Activated T-helper 17 cell treated with anti-CD3 and anti-CD28 coated beads, Interleukin-2, amount 50 U/mL, for 72 hours (primary cell): ENCODE data around the gene MDM4. TPM values are rescaled to one million over a fixed set of nuclear protein-coding genes. Genes with fewer than 3 reads are reported as not detected.

ENCODE experiments used
- ATAC-seq: fragments of 150-1000 bp; cut with Tn5 transposase; replicated peaks from 2 replicates; pipeline ENCODE4 v1.10.0; 2021; ENCODE audit warnings: mild to moderate bottlenecking, moderate library complexity
- H3K27ac Mint-ChIP-seq: one replicate; pipeline ENCODE4 v1.8.0; 2022; ENCODE audit warnings: mixed read lengths
- H3K27me3 Mint-ChIP-seq: one replicate; pipeline ENCODE4 v1.8.0; 2022; ENCODE audit warnings: mixed read lengths
- H3K36me3 Mint-ChIP-seq: one replicate; pipeline ENCODE4 v1.8.0; 2022; ENCODE audit warnings: low read depth, mild to moderate bottlenecking, mixed read lengths
- H3K4me1 Mint-ChIP-seq: one replicate; pipeline ENCODE4 v1.8.0; 2022; ENCODE audit warnings: mixed read lengths
- H3K4me3 Mint-ChIP-seq: one replicate; pipeline ENCODE4 v1.8.0; 2022; ENCODE audit warnings: mild to moderate bottlenecking, mixed read lengths
- H3K9me3 Mint-ChIP-seq: one replicate; pipeline ENCODE4 v1.8.0; 2022; ENCODE audit warnings: mixed read lengths
- total RNA-seq, 2 donors: library from RNA; stranded (reverse); gene quantifications; one replicate each; pipeline ENCODE4 v1.2.3, GENCODE V29; 2022

Gene MDM4
- total RNA-seq, 2 donors from 2014 or later: 71.3 to 130 TPM

DNA sequence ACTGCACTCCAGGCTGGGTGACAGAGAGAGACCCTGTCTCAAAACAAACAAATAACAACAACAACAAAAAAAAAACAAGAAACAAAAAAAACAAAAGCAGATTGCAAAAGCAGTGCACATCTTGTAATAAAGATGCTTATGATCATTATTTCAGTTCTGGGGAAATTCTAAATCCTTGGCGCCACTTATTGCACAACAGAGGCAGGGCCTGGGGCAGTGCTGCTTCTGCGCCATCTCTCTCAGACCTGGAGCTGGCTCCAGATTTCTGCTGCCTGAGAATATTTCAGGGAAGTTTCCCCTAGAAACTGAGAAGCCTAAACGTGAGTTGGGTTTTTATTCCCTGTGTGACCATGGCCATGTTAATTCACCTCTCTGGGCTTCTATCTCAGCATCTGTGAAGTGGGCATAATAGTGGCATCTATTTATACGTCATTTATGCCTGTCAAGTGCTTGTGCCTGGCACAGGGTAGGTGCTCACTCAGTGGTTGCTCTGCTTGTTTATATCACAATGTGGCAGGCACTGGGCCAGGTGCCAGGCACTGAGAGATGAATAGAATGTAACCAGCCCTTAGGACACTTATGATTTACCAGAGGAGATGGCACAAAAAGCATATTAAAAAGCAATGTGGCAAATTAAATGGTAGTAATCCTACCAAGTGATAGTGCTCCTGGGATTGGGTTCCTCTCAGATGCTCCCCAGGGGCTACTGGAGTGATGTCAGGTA, 67.9 kb downstream of the MDM4 start:
- no peaks in the 10 kb centered on the region for H3K36me3 Mint-ChIP-seq
- H3K27me3 Mint-ChIP-seq: no peaks in the 10 kb centered on the region
- H3K27ac Mint-ChIP-seq: no peak overlapping the region
- no peaks in the 10 kb centered on the region for H3K9me3 Mint-ChIP-seq
- H3K4me1 Mint-ChIP-seq: peaks cover 11% of the 10 kb centered on the region
- peak overlapping the region; percentile 36 for H3K4me3 Mint-ChIP-seq
- no peak for ATAC-seq

DNA sequence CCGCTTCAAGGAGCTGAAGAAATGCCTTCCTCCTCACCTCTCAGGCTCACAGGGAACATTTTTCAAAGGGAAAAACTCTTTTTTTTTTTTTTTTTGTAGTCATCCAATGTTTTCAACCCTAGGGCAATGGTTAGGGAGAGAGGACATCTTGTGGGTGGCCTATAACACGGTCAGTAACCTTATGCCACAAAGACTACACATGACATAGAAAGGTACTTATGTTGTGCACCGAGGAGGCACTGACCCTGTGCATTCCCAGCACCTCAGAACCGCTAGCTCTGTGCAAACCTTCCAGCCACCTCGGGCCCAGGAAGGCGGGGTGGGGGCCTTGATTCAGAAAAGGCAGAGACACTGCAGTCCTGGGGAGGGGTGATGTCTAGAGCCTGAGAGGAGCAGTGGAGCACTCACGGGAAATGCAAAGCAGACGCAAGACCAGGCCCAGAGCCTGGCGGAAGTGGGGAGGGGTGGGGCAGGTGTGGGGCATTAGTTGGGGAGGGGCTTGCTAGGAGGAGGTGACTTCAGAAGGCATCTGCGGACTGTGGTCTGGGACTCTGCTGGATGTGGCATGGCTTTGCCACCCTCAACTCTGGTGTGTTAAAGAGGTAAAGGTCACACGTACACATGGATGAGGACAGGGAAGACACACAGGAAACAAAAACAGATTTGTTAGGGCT, 68.6 kb downstream of the MDM4 start:
- peak; percentile 78 for ATAC-seq
- no peaks in the 10 kb centered on the region for H3K36me3 Mint-ChIP-seq
- peak overlapping the region; percentile 36 for H3K4me3 Mint-ChIP-seq
- no peak overlapping the region for H3K27ac Mint-ChIP-seq
- H3K27me3 Mint-ChIP-seq: no peaks in the 10 kb centered on the region
- no peaks in the 10 kb centered on the region for H3K9me3 Mint-ChIP-seq
- H3K4me1 Mint-ChIP-seq: peaks cover 6% of the 10 kb centered on the region

DNA sequence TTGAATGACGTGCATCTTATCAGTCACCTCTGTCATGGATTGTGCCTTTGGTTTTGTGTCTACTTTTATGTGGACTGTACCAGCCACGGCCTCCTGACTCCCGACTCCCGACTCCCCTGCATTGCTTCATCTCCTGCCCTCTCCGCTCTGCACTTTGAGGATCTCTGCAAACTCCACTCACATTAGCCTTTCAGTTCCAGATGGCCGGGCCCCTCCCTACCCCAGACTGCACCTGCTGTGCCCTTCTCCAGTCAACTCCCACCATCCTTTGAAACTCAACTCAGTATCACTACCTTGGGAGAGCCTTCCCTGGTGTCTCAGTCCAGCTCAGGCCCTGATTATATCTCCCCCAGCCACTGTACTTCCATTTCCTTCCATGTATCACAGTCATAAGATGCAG, 71.4 kb downstream of the MDM4 start:
- Mint-ChIP-seq H3K9me3 (no peaks in the 10 kb centered on the region), H3K4me1 (no peaks in the 10 kb centered on the region), H3K4me3 (no peak overlapping the region), H3K27me3 (no peaks in the 10 kb centered on the region), H3K27ac (no peak overlapping the region), H3K36me3 (no peaks in the 10 kb centered on the region)
- ATAC-seq: no peak

DNA sequence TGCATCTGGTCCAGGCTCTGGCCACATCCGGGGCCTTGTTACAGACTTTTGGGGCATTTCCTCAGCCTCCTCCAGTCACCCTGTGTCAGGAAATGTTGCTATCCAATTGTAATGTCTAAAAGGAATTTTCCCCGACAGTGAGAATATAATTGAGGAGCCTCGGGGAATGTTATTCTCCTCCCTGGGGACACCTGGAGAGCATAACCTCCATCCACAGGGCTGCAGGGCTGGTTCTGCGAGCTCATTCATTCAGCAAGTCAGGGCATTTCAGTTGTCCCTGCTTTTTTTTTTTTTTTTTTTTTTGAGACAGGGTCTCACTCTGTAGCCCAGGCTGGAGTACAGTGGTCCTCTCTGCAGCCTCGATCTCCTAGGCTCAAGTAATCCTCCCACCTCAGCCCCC, 72.6 kb downstream of the MDM4 start:
- no peaks in the 10 kb centered on the region for H3K36me3 Mint-ChIP-seq
- H3K9me3 Mint-ChIP-seq: no peaks in the 10 kb centered on the region
- no peaks in the 10 kb centered on the region for H3K27me3 Mint-ChIP-seq
- H3K4me1 Mint-ChIP-seq: no peaks in the 10 kb centered on the region
- no peak for ATAC-seq
- no peak overlapping the region for H3K27ac Mint-ChIP-seq
- no peak overlapping the region for H3K4me3 Mint-ChIP-seq

DNA sequence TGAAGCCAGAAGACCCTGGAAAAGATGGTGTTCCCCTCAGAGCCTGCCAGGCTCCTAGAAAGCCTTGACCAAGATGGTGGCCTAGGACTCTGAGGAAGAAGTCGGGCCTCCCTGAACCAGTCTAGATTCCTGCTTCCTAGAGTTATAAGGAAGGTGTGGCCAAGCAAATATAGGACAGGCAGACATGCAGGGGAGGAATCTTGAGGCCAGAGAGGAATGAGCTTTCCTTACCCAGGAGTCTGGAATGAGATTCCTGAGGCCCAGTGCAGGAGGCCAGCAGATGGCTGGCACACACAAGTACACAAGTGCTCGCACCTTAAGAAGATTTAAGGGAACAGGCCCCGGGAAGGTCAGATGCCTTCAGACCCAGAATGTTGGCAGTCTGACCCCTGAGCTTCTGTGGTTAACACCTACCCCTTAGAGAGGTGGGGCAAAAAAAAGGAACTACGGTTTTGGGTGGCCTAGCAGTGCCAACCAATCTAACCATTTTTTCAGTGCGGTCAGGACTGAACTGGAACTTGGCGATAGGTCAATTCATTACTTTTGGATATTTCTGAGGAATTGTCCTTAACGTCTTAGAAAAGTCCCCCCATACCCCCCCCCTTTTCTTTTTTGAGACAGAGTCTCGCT, 73.3 kb downstream of the MDM4 start:
- Mint-ChIP-seq H3K9me3 (no peaks in the 10 kb centered on the region), H3K27ac (no peak overlapping the region), H3K36me3 (no peaks in the 10 kb centered on the region), H3K27me3 (no peaks in the 10 kb centered on the region), H3K4me1 (no peaks in the 10 kb centered on the region), H3K4me3 (no peak overlapping the region)
- ATAC-seq: no peak

DNA sequence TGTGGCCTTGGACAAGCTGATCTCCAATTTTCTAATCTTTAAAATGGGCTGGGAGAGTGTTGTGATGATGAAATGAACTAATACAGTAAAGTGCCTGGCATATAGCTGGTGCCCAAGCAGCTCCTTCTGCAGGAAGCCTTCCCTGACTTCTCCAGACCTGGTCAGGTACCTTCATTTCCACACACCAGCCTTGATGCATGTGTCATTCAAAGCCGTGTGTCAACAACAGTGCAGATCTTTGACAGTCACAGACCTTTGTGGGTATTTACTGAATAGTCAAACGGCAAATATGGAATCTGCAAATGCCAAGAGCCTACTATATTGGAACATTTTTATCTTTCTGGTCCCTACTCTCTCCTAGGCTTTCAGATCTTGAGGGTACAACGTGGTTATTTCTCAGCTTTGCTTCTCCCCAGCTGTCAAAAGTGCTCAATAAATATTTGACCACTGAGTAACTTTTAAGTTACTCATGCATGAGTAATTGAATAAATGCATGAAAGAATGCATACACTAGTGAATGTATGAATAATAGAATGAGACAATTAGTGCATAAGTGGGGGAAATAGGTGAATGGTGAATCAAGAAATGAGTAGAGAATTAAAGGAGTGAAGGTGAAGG, 75.4 kb downstream of the MDM4 start:
- no peaks in the 10 kb centered on the region for H3K9me3 Mint-ChIP-seq
- no peak overlapping the region for H3K4me3 Mint-ChIP-seq
- no peak overlapping the region for H3K27ac Mint-ChIP-seq
- ATAC-seq: no peak
- H3K36me3 Mint-ChIP-seq: no peaks in the 10 kb centered on the region
- no peaks in the 10 kb centered on the region for H3K4me1 Mint-ChIP-seq
- no peaks in the 10 kb centered on the region for H3K27me3 Mint-ChIP-seq

DNA sequence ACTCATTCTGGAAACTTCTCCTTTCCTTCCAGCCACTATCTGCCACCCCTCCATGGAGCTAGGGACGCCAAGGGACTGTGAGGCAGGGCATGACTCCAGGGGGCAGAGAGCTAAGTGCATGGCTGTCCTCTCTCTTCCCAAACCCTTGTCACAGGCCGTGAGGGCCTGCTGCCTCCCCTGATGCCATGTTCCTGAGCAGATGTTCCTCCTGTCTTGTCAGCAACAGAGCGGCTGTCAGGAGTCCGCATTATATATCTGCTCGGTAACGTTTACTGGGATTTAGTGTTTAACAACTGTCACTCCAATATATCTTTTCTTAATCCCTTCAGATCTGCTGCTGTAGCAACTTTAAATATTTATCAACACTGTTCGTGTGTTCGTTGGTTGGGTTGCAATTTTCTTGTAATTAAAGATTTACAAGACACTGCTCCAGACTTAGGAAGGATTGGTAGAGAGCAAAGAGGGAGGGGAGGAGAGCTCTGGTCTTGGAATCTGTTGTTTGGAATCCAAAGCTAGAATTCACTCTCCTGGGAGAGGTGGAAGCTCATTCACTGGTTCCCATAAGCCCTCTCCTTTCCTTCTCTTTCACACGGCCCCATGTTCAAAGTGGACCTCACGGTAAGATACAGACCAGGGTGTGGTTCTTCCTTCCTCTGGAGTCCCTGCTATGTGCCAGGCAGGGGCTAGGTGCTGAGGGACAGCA, 76.2 kb downstream of the MDM4 start:
- Mint-ChIP-seq H3K4me1 (no peaks in the 10 kb centered on the region), H3K27me3 (no peaks in the 10 kb centered on the region), H3K9me3 (no peaks in the 10 kb centered on the region), H3K4me3 (no peak overlapping the region), H3K36me3 (no peaks in the 10 kb centered on the region), H3K27ac (no peak overlapping the region)
- ATAC-seq: no peak

DNA sequence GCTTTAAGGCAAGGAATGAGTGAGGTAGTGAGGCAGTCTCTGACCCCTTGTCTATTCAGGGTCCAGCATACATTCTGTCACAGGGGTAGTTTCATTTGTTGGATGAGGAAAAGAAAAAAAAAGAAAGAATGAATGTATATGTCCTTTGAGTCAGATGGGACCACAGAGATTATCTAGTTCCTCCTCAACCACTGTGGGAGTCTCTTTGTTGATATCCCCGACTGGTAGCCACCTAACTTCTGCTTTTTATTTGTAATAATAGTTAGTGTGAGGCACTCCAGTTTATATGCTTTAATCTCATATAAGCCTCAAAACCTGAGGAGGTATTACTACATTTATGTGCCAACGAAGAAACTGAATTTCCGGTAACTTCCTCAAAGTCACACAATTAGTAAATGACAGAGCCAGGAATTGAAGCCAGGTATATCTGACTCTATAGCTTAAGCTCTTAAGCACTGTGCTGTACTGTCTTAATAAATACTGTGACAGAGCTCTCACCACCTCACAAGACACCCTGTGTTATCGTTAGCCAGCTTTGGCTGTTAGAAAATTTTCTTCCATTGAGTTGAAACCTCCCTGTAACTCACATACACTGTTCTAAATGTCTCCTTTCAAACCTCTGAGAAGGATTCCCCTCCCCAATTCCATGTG, 82.2 kb downstream of the MDM4 start:
- Mint-ChIP-seq H3K27me3 (no peaks in the 10 kb centered on the region), H3K27ac (peak overlapping the region; percentile 40), H3K4me3 (no peak overlapping the region), H3K4me1 (no peaks in the 10 kb centered on the region), H3K36me3 (no peaks in the 10 kb centered on the region), H3K9me3 (no peaks in the 10 kb centered on the region)
- no peak for ATAC-seq

DNA sequence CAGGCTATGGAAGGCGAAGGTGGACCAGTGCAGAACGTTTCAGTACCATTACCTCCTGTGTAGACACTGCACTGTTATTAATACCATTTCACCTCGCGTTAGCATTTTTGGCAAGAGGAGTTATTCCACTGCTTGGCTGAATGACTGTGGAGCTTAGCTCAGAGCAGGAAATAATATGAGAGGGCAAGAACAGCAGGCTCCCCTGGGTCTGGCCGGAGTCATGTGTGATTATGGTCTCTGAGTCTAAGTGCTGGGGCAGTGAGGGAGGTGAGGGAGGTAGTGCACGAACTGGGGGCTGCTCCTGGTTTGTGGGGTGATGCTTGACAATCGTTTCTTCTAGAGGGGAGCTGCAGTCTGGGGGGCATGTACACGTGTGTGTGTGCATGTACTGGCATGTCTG, 82.9 kb downstream of the MDM4 start:
- no peaks in the 10 kb centered on the region for H3K4me1 Mint-ChIP-seq
- peak overlapping the region; percentile 40 for H3K27ac Mint-ChIP-seq
- no peaks in the 10 kb centered on the region for H3K9me3 Mint-ChIP-seq
- no peaks in the 10 kb centered on the region for H3K27me3 Mint-ChIP-seq
- H3K4me3 Mint-ChIP-seq: no peak overlapping the region
- ATAC-seq: no peak
- no peaks in the 10 kb centered on the region for H3K36me3 Mint-ChIP-seq

DNA sequence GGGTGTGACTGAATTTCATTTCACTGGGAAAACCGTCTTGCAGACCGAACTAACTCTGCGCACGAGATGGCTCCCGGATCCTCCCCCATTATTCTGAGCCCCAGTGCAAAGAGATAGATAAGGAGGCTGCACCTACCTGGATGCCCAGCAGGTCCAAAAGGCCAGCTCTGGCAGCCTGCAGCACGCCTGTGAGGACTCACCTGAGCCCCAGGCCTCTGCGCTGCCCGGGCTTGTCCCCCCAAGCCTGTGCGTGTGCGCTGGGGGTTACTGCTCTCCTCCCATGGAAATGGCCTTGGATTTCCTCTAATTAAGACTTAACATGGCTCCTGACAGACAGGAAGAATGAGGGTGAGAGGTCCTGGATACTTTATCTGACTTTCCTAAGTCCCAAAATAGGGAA, 83.4 kb downstream of the MDM4 start:
- ATAC-seq: no peak
- no peaks in the 10 kb centered on the region for H3K4me1 Mint-ChIP-seq
- no peak overlapping the region for H3K4me3 Mint-ChIP-seq
- H3K9me3 Mint-ChIP-seq: no peaks in the 10 kb centered on the region
- H3K27me3 Mint-ChIP-seq: no peaks in the 10 kb centered on the region
- H3K27ac Mint-ChIP-seq: no peak overlapping the region
- no peaks in the 10 kb centered on the region for H3K36me3 Mint-ChIP-seq

DNA sequence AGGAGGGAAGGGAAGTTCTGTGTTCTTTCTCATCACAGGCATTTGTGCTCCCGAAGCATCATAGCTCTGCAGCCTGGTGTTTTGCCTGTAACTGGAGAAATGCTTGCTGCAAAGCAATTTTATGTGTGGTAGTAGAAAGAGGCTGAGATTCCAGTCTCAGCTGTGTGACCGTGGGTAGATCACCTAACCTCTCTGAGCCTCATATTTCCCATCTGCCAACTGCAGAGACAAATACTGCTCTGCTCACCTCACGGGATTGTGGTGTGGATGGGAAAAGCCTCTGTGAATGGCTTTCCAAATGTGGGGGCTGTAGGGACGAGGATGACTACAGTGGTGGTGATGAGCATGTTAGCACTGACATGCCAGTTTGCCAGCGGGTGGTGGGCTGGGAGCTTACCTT, 84.0 kb downstream of the MDM4 start:
- Mint-ChIP-seq H3K4me3 (no peak overlapping the region), H3K9me3 (no peaks in the 10 kb centered on the region), H3K4me1 (no peaks in the 10 kb centered on the region), H3K27me3 (no peaks in the 10 kb centered on the region), H3K36me3 (no peaks in the 10 kb centered on the region), H3K27ac (no peak overlapping the region)
- no peak for ATAC-seq

DNA sequence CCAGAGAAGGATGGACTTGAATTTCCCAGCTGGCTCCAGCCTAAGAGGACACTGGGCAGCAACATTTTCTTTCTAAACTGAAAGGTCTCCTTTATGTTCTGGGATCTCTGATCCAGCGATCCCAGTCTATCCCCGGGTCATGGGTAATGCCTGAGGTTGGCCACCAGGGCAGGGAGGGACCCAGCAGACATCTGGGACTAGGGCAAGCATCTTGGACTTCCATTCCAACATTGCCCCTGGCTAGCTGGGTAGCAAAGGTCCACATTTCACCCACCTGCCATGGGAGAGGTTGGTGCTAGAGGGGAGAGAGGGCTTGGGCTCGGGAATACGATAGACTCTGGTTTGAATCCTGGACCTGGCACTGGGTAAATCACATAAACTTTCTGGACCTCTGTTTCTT, 84.8 kb downstream of the MDM4 start:
- Mint-ChIP-seq H3K9me3 (no peaks in the 10 kb centered on the region), H3K36me3 (no peaks in the 10 kb centered on the region), H3K4me1 (no peaks in the 10 kb centered on the region), H3K27me3 (peaks cover under 1% of the 10 kb centered on the region), H3K4me3 (no peak overlapping the region), H3K27ac (no peak overlapping the region)
- no peak for ATAC-seq

DNA sequence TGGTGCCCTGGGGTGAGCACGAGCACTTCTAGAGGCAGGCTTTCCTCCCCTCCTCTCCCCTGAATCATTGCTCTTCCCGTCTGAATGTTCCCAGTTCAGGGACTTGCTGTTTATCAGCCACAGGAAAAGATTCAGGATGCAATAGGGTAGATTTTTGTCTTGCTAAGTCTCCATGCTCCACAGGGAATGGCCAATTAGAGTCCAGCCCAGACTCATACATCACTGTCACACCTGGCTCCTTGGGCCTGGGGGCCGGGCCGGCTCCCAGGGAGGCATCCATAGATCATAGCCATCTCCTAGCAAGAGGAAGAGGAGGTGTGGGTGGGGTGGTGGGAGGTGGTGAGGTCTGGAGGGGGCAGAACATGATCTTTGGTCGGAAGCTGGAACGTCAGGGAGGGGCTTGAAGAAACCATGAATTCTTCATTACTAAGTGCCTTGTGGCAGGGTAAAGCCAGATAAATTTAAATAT, 85.9 kb downstream of the MDM4 start:
- H3K9me3 Mint-ChIP-seq: no peaks in the 10 kb centered on the region
- no peak for ATAC-seq
- no peaks in the 10 kb centered on the region for H3K4me1 Mint-ChIP-seq
- H3K4me3 Mint-ChIP-seq: no peak overlapping the region
- no peak overlapping the region for H3K27ac Mint-ChIP-seq
- H3K27me3 Mint-ChIP-seq: peaks cover 3% of the 10 kb centered on the region
- no peaks in the 10 kb centered on the region for H3K36me3 Mint-ChIP-seq
